ENCODE data around the gene FAM13A. TPM values are rescaled to one million over a fixed set of nuclear protein-coding genes. Genes with fewer than 3 reads are reported as not detected.

Gene FAM13A
- total and polyA plus RNA-seq, 2 of the 13 experiments (the other 11 are each of a cell fraction or from before 2014, with no cell fraction given), result 1.2 to 36.2 TPM

- no peak for DNase-seq (ENCODE audit: low spot score)
- CTCF ChIA-PET (ENCODE audit: low intra/inter-chr PET ratio, low total read pairs), result no interaction called here
- TF ChIP-seq HNRNPL (IDR thresholded peaks at IDR 0.05; ENCODE audit: low read depth, low read length), result no peak
- TF ChIP-seq ZNF383 (CRISPR knock-in tag; IDR thresholded peaks at IDR 0.05; ENCODE audit: borderline replicate concordance), result no peak
- no peak for TF ChIP-seq CSRNP2 (CRISPR knock-in tag; conservative IDR thresholded peaks at IDR 0.05; ENCODE audit: low read depth)
- Histone ChIP-seq H3K36me3 (replicated peaks in 1 of 2; ENCODE audit: control insufficient read depth in 1 of 2, insufficient read depth in 2 of 2, low read length in 2 of 2) (peaks cover 8 to 65% of the 10 kb centered on the region in 2 experiments), H3K9me3 (ENCODE audit: low read length) (no peaks in the 10 kb centered on the region), H2AFZ (ENCODE audit: low read length) (no peak overlapping the region), H3K79me2 (ENCODE audit: insufficient read depth, low read length) (no peaks in the 10 kb centered on the region), H3K9ac (ENCODE audit: insufficient read depth, low read depth, low read length) (no peak overlapping the region), H3K27ac (ENCODE audit: extremely low read length, insufficient read depth, low read length) (no peak overlapping the region), H3K4me2 (ENCODE audit: low read depth, low read length) (no peak overlapping the region), H3K4me1 (ENCODE audit: insufficient read depth, low read length) (no peaks in the 10 kb centered on the region), H3K4me3 (replicated peaks in 1 of 3; ENCODE audit: insufficient read depth in 1 of 3, low read depth in 2 of 3, low read length in 3 of 3) (no peak overlapping the region), H4K20me1 (ENCODE audit: insufficient read depth, low read length) (no peaks in the 10 kb centered on the region), H3K27me3 (ENCODE audit: control insufficient read depth in 1 of 2, insufficient read depth in 2 of 2, low read length in 2 of 2) (no peaks in the 10 kb centered on the region; a peak in 1 of 5 replicates)
- no peak for FAIRE-seq
- no TSS peak for BruUV-seq (replicated peaks)
- POLR2A ChIA-PET, result no interaction called here
- in situ Hi-C loops (cut with HindIII; ENCODE audit: extremely low pct_ligation_motif_present, low pct_unique_long_range_greater_than_20kb), result no loop called here
- ATAC-seq, result no peak
- 99% methylated on average over 3 of the region's 3 CpGs for WGBS (ENCODE audit: low lambda C conversion rate)
- intact Hi-C loops (cut with micrococcal nuclease; ENCODE audit: unreplicated experiment), result no loop called here
These were observed 313.3 kb downstream of the FAM13A start for GRCh38 chr4:88743696-88744095.

- no peak for TF ChIP-seq ISX (CRISPR knock-in tag; conservative IDR thresholded peaks at IDR 0.05)
- TF ChIP-seq SMARCE1 (IDR thresholded peaks at IDR 0.05; ENCODE audit: borderline replicate concordance), result no peak
- TF ChIP-seq JUNB (CRISPR knock-in tag; IDR thresholded peaks at IDR 0.05; ENCODE audit: borderline replicate concordance), result no peak
- no peak for TF ChIP-seq TFAP4 (IDR thresholded peaks at IDR 0.05; ENCODE audit: borderline replicate concordance, low read depth)
- TF ChIP-seq SMAD3 (CRISPR knock-in tag; IDR thresholded peaks at IDR 0.05), result no peak
- TF ChIP-seq IKZF1 (IDR thresholded peaks at IDR 0.05), result no peak
- TF ChIP-seq ZNF20 (CRISPR knock-in tag; IDR thresholded peaks at IDR 0.05), result no peak
- no peak for TF ChIP-seq CENPBD1 (CRISPR knock-in tag; IDR thresholded peaks at IDR 0.05; ENCODE audit: borderline replicate concordance, low read depth)
- no peak for TF ChIP-seq ZNF563 (CRISPR knock-in tag; IDR thresholded peaks at IDR 0.05)
- TF ChIP-seq PHF8 (CRISPR knock-in tag; IDR thresholded peaks at IDR 0.05), result no peak
- TF ChIP-seq HNRNPLL (IDR thresholded peaks at IDR 0.05; ENCODE audit: low read depth, low read length, poor library complexity, severe bottlenecking), result no peak
- no peak for TF ChIP-seq ZBTB1 (CRISPR knock-in tag; IDR thresholded peaks at IDR 0.05; ENCODE audit: borderline replicate concordance)
- no peak for TF ChIP-seq RFXAP (CRISPR knock-in tag; IDR thresholded peaks at IDR 0.05; ENCODE audit: borderline replicate concordance)
- DNase-seq (ENCODE audit: low spot score), result no peak
- no TSS peak for BruUV-seq (replicated peaks)
These were observed 314.4 kb downstream of the FAM13A start for GRCh38 chr4:88742561-88742960.

More at GRCh38 chr4:88742561-88742960, 314.4 kb downstream of the FAM13A start:
- Histone ChIP-seq H3K4me2 (ENCODE audit: low read depth, low read length) (no peak overlapping the region), H3K4me3 (replicated peaks in 1 of 3; ENCODE audit: insufficient read depth in 1 of 3, low read depth in 2 of 3, low read length in 3 of 3) (no peak overlapping the region), H3K9ac (ENCODE audit: insufficient read depth, low read depth, low read length) (no peak overlapping the region), H2AFZ (ENCODE audit: low read length) (no peak overlapping the region), H3K36me3 (replicated peaks in 1 of 2; ENCODE audit: control insufficient read depth in 1 of 2, insufficient read depth in 2 of 2, low read length in 2 of 2) (peaks cover 9 to 70% of the 10 kb centered on the region in 2 experiments), H3K4me1 (ENCODE audit: insufficient read depth, low read length) (no peaks in the 10 kb centered on the region), H3K79me2 (ENCODE audit: insufficient read depth, low read length) (no peaks in the 10 kb centered on the region), H3K9me3 (ENCODE audit: low read length) (no peaks in the 10 kb centered on the region), H3K27me3 (ENCODE audit: control insufficient read depth in 1 of 2, insufficient read depth in 2 of 2, low read length in 2 of 2) (no peaks in the 10 kb centered on the region), H4K20me1 (ENCODE audit: insufficient read depth, low read length) (no peaks in the 10 kb centered on the region), H3K27ac (ENCODE audit: extremely low read length, insufficient read depth, low read length) (no peak overlapping the region)
- 85% methylated on average over 2 of the region's 2 CpGs for WGBS (ENCODE audit: low lambda C conversion rate)
- intact Hi-C loops (cut with micrococcal nuclease; ENCODE audit: unreplicated experiment), result no loop called here
- in situ Hi-C loops (cut with HindIII; ENCODE audit: extremely low pct_ligation_motif_present, low pct_unique_long_range_greater_than_20kb), result no loop called here
- FAIRE-seq (no peak), ATAC-seq (no peak)
- ChIA-PET CTCF (ENCODE audit: low intra/inter-chr PET ratio, low total read pairs) (no interaction called here), POLR2A (no interaction called here)
